ENCODE data around the gene PARP16. TPM values are rescaled to one million over a fixed set of nuclear protein-coding genes. Genes with fewer than 3 reads are reported as not detected.

Gene PARP16
- total RNA-seq, 2 donors from 2014 or later, result 3.5 to 4.6 TPM

DNA sequence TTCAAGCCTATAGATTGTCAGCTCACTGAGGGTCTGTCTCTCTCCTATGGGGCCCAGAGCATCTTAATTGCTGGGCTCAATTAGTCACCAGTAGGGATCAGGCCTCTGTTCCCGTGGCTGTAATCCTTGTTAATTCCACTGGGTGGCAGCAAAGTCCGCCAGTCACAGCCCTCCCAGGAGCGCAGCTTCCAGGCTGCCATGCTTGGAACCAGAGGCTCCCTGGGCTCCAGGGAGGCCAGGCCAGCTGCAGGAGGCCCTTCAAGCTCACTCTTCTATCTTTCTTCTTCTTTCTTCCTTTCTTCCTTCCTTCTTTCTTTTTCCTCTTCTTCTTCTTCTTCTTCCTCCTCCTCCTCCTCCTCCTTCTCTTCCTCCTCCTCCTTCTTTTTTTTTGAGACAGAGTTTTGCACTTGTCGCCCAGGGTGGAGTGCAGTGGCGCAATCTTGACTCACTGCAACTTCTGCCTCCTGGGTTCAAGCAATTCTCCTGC is 32.2 kb upstream of the PARP16 start:
- intact Hi-C loops (cut with DNase I), result loop anchor here (1.0 to 2.0 kb wide), 2 partner anchors 66 kb away; no protein-coding TSS in a partner anchor
- peak; percentile 77 for DNase-seq
- peak; percentile 96 to 97 for ATAC-seq

DNA sequence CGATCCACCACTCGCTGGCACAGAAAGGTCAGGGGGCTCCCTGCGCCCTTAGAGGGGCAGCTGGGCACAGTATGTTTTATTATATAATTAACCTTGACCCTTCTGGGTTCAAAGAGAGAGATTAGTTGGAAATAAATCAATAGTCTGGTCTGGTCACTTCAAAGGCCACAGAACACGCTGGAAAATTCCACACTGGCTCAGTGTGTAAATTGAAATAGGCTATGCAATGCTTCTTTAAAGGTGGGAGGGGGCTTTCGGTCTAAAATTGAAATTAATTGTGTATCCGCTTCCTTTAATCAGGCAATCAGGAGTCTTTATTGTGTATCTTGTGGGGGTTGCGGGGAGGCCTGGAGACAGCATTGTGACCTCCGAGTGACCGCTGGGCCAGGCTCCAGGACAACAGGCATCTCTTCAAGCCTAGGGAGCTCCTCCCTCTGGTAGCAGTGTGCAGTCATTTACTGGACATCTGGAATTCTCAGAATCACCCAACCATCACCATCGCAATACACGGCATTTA is 25.8 kb upstream of the PARP16 start:
- peak; percentile 59 to 62 for ATAC-seq
- intact Hi-C loops (cut with DNase I), result no loop called here
- DNase-seq, result no peak

- DNase-seq, result no peak
- ATAC-seq, result no peak
- intact Hi-C loops (cut with DNase I), result no loop called here
Observed at GRCh38 chr15:65311760-65312159, 25.1 kb upstream of the PARP16 start.

GRCh38 chr15:65310431-65311137 is 23.9 kb upstream of the PARP16 start:
- no peak for DNase-seq
- intact Hi-C loops (cut with DNase I), result no loop called here
- ATAC-seq, result no peak

GRCh38 chr15:65309882-65310418 is 23.3 kb upstream of the PARP16 start:
- intact Hi-C loops (cut with DNase I), result no loop called here
- no peak for ATAC-seq

DNA sequence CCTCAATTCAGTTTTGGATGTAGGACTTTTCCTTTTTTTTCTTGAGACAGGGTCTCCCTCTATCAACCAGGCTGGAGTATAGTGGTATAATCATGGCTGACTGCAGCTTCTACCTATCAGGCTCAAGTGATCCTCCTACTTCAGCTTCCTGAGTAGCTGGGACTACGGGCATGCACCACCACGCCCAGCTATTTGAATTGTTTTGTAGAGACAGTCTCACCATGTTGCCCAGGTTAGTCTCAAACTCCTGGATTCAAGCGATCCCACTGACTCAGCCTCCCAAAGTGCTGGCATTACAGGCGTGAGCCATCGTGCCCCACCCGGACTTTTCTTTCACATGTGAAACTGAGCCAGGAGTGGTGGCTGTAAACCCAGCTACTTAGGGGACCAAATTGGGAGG is 21.3 kb upstream of the PARP16 start:
- ATAC-seq (no peak), DNase-seq (no peak)
- intact Hi-C loops (cut with DNase I), result no loop called here

More at GRCh38 chr15:65309882-65310418, 23.3 kb upstream of the PARP16 start:
- no peak for DNase-seq

DNA sequence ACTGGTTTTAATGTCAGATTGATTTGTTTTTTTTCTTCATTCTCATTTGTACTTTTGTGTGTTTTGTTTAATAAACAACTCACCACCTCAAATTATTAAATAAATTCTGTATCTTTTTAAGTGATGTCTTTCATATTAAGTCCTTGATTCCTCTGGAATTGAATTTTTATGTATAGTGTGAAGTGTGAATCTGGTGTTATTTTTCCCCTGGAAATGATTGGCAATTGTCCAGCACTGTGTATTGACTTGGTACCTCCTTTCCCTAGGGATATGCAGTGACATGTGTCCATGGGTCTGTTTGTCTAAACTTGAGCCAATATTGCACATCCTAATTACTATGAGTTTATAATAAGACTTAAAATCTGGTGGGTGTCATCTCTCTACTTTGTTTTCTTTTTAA is 19.9 kb upstream of the PARP16 start:
- intact Hi-C loops (cut with DNase I), result no loop called here
- ATAC-seq, result no peak
- DNase-seq, result no peak

DNA sequence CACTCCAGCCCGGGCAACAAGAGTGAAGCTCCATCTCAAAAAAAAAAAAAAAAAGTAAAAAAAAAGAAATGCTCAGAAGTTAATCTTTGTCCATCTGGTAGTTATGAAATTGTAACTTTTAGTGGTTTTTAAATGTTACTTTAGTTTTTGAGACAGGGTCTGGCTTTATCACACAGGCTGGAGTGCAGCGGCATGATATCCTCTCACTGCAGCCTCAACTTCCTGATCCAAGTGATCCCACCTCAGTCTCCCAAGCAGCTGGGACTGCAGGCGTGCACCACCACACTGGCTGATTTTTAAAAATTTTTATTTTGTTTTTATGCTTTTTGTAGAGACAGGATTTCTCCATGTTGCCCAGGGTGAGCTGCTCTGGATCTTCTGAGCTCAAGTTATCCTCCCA is 19.1 kb upstream of the PARP16 start:
- DNase-seq (no peak), ATAC-seq (no peak)
- intact Hi-C loops (cut with DNase I), result no loop called here

DNA sequence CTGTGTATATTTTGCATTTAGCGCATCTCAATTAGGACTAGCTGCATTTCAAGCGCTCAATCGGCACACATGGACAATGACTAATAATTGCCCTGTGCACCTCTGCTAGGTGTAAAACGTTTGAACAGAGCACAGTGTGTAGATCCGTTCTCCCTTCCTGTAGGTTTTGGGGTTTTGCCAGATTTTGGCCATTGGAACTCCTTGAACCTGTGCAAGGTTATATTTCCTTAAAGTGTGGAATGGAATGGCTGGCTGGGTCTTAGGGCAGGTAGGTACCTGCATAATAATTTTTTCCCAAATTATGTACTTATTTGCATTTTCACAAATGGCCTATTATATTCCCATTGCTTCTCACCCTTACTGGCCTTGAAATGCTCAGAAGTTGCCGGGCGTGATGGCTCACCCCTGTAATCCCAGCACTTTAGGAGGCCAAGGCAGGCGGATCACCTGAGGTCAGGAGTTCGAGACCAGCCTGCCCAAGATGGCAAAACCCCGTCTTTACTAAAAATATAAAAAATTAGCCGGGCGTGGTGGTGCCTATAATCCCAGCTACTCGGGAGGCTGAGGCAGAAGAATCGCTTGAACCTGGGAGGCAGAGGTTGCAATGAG is 18.6 kb upstream of the PARP16 start:
- DNase-seq (no peak), ATAC-seq (peak in 1 of 2 donors; percentile 23)
- intact Hi-C loops (cut with DNase I), result no loop called here

GRCh38 chr15:65304381-65305149 is 17.9 kb upstream of the PARP16 start, which contains the start of gene RNU5B-1:
RNU5B-1 (plus strand) TSS chr15:65304677.
- DNase-seq (peak; percentile 76), ATAC-seq (peak; percentile 91)
- intact Hi-C loops (cut with DNase I), result no loop called here

DNA sequence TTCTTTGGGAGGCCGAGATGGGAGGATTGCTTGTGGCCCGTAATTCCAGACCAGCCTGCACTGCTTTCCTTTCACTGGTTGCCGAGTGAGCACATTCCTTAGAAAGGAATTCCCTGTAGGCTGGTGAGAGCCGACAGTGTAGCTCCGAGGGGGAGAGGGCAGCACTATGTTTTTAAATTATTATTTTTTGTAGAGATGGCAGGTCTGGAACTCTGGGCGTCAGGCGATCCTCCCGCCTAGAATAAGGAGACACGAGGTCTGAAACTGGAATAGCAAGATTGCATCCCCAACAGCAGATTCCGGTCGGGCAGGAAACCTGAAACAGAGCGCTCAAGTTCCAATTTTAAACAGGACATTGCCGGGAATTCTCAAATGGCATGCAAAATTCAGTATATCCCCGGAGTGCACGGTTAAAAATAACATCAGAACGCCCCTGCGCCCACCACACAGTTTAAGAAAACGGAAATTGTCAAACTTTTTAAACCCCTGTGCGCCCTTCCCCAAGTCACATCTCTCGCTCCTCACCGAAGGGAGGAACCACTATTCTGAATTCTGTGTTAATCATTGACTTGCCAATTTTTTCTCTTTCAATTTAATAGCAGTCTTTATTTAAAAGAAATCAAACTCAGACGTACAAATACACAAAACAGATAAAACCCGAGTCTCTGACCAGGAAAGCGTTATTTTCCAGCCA is 17.2 kb upstream of the PARP16 start:
- DNase-seq (peak; percentile 47), ATAC-seq (peak; percentile 60 to 67)
- intact Hi-C loops (cut with DNase I), result no loop called here

GRCh38 chr15:65302061-65302460 is 15.4 kb upstream of the PARP16 start:
- ATAC-seq (no peak), DNase-seq (no peak)
- intact Hi-C loops (cut with DNase I), result no loop called here

- intact Hi-C loops (cut with DNase I), result no loop called here
- no peak for DNase-seq
- no peak for ATAC-seq
Observed at GRCh38 chr15:65300924-65301441, 14.3 kb upstream of the PARP16 start.

DNA sequence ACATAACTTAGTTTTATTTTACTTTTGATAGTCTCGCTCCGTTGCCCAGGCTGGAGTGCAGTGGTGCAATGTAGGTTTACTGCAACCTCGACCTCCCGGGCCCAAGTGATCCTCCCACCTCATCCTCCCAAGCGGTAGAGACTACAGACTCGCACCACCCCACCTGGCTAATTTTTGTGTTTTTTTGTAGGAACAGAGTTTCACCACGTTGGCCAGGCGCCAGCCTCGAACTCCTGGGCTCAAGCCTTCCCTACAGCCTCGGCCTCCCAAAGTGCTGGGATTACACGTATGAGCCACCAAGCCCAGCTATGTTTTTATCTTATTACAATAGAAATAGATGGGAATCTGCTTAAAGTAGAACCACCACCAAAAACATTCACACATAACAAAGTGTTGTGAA is 12.0 kb upstream of the PARP16 start:
- intact Hi-C loops (cut with DNase I), result no loop called here
- no peak for ATAC-seq
- DNase-seq, result no peak

GRCh38 chr15:65292938-65293518 is 6.3 kb upstream of the PARP16 start:
- intact Hi-C loops (cut with DNase I), result no loop called here
- ATAC-seq, result no peak
- no peak for DNase-seq

GRCh38 chr15:65290228-65290627 is 3.5 kb upstream of the PARP16 start:
- no peak for ATAC-seq
- intact Hi-C loops (cut with DNase I), result no loop called here
- DNase-seq, result no peak

- ATAC-seq (no peak), DNase-seq (no peak)
- intact Hi-C loops (cut with DNase I), result no loop called here
Observed at GRCh38 chr15:65289261-65289854, 2.7 kb upstream of the PARP16 start.

DNA sequence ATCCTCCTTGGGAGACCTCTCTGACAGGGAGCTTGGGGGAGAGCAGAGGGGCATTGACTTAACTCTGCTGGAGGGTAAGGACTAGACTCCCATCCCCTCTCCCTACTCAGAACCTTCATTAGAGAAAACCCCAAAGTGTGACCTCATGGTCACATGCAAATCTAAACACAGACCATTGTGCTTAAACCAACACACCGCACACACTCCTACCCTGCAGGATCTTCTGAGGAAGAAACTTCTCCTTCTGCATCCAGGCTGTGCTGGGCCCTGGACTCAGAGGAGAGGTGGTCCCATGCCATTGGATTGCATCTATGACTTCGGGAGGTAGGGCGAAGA is 805 bp upstream of the PARP16 start:
- intact Hi-C loops (cut with DNase I), result no loop called here
- ATAC-seq, result no peak
- DNase-seq, result no peak
